Astrocyte (in vitro differentiated cells and primary cell): ENCODE results near the gene FAM53A.

ENCODE experiments used
- CTCF ChIP-seq: IDR thresholded peaks from 2 replicates; pipeline ENCODE4 v1.5.1; 2011; ENCODE audit warnings: low read depth, mild to moderate bottlenecking, inconsistent platforms, low read length, moderate library complexity; ENCODE audit not compliant: insufficient read depth
- EZH2 ChIP-seq: IDR thresholded peaks from 2 replicates; pipeline ENCODE4 v1.6.1; 2012; ENCODE audit warnings: mild to moderate bottlenecking, low read length, inconsistent platforms; ENCODE audit not compliant: insufficient read depth

GRCh38 chr4:1609901-1610790 lies 74.0 kb downstream of the FAM53A start:
- no peak for TF ChIP-seq CTCF
- TF ChIP-seq EZH2 = no peak
